GM19351 (cell line): ENCODE data around the gene CLNK.

Source experiments
- ATAC-seq: cut with Tn5 transposase; IDR thresholded peaks from one replicate; pipeline ENCODE4 v1.9.1; 2021; ENCODE audit warnings: mild to moderate bottlenecking, moderate library complexity; ENCODE audit not compliant: unreplicated experiment

The CLNK gene

GRCh38 chr4:10526429-10527222, 157.9 kb downstream of the CLNK start:
- no peak for ATAC-seq

- no peak for ATAC-seq
Observed at GRCh38 chr4:10524196-10524833, 160.3 kb downstream of the CLNK start.

GRCh38 chr4:10521424-10521823, 163.1 kb downstream of the CLNK start:
- no peak for ATAC-seq

GRCh38 chr4:10509733-10510132, 174.8 kb downstream of the CLNK start:
- no peak for ATAC-seq

GRCh38 chr4:10506077-10506476, 178.5 kb downstream of the CLNK start:
- no peak for ATAC-seq

- no peak for ATAC-seq
Observed at GRCh38 chr4:10504570-10505179, 179.9 kb downstream of the CLNK start.

GRCh38 chr4:10502717-10503116, 181.9 kb downstream of the CLNK start:
- ATAC-seq = no peak

GRCh38 chr4:10500776-10501175, 183.8 kb downstream of the CLNK start:
- no peak for ATAC-seq

GRCh38 chr4:10496200-10496599, 188.4 kb downstream of the CLNK start:
- no peak for ATAC-seq

GRCh38 chr4:10495651-10496050, 188.9 kb downstream of the CLNK start:
- no peak for ATAC-seq

GRCh38 chr4:10492464-10492863, 192.1 kb downstream of the CLNK start:
- ATAC-seq = no peak

GRCh38 chr4:10491401-10491800, 193.2 kb downstream of the CLNK start:
- no peak for ATAC-seq

- ATAC-seq = no peak
Observed at GRCh38 chr4:10490996-10491395, 193.6 kb downstream of the CLNK start.

- ATAC-seq = no peak
Observed at GRCh38 chr4:10482913-10483312, 201.7 kb downstream of the CLNK start.

- no peak for ATAC-seq
Observed at GRCh38 chr4:10480616-10481015, 204.0 kb downstream of the CLNK start.

- no peak for ATAC-seq
Observed at GRCh38 chr4:10478621-10479020, 205.9 kb downstream of the CLNK start.

- ATAC-seq = no peak
Observed at GRCh38 chr4:10470505-10470904, 214.1 kb downstream of the CLNK start.

- ATAC-seq = no peak
Observed at GRCh38 chr4:10466161-10466560, 218.4 kb downstream of the CLNK start.

- no peak for ATAC-seq
Observed at GRCh38 chr4:10462876-10463275, 221.7 kb downstream of the CLNK start.

GRCh38 chr4:10461850-10462400, 222.6 kb downstream of the CLNK start:
- no peak for ATAC-seq

GRCh38 chr4:10461091-10461849, 223.3 kb downstream of the CLNK start:
- peak; percentile 65 for ATAC-seq
